Liver (tissue), 3 donors: ENCODE measurements around the gene GNG12.

Experiments
- FOXA1 ChIP-seq: IDR thresholded peaks from 2 replicates; pipeline ENCODE4 v1.6.1; 2016; ENCODE audit warnings: antibody characterized with exemption
- RAD21 ChIP-seq, 2 donors: IDR thresholded peaks; 2 replicates each; pipeline ENCODE4 v1.6.1; 2016; ENCODE audit warnings: antibody characterized with exemption in 2 of 2, mild to moderate bottlenecking in 2 of 2
- TAF1 ChIP-seq: conservative IDR thresholded peaks from 2 replicates; pipeline ENCODE4 v1.6.1; 2016; ENCODE audit warnings: antibody characterized with exemption, mild to moderate bottlenecking
- TF ChIP-seq, protein P1 (sequence below): fragments of 150-350 bp; IDR thresholded peaks from 2 replicates; pipeline ENCODE4 v1.5.1; 2017; ENCODE audit warnings: improper control_type of control experiment, low read depth, low read length; ENCODE audit not compliant: missing input control
- TF ChIP-seq, protein P2 (sequence below): IDR thresholded peaks from 2 replicates; pipeline ENCODE4 v1.6.1; 2016; ENCODE audit warnings: antibody characterized with exemption
- TF ChIP-seq, protein P3 (sequence below): IDR thresholded peaks from 2 replicates; pipeline ENCODE4 v1.6.1; 2016; ENCODE audit warnings: antibody characterized with exemption, mild to moderate bottlenecking
- donor health status: healthy.
- donor health status: healthy.

DNA sequence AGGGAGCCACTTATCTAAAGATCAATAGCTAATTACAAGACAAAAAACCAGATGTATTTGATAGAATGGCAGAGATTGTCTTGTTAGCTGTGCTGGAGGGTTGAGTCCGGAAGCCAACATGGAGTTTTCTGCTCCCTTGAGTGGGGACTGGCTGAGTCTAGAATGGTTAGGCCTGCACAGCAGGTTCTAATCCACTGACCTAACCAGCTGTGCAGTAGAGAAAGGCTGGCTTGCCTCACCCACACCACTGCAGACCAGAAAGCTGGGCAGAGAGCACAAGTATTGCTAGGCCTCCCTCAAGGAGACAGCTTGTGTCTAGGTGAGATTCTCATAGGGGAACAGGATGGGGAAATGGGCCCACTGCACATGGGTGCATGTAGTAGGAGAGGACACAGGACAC is 11.7 kb upstream of the GNG12 start:
- TF ChIP-seq RAD21 (IDR thresholded peaks at IDR 0.05) (no peak), FOXA1 (no peak), TAF1 (no peak)
- TF ChIP-seq, protein P1, sequence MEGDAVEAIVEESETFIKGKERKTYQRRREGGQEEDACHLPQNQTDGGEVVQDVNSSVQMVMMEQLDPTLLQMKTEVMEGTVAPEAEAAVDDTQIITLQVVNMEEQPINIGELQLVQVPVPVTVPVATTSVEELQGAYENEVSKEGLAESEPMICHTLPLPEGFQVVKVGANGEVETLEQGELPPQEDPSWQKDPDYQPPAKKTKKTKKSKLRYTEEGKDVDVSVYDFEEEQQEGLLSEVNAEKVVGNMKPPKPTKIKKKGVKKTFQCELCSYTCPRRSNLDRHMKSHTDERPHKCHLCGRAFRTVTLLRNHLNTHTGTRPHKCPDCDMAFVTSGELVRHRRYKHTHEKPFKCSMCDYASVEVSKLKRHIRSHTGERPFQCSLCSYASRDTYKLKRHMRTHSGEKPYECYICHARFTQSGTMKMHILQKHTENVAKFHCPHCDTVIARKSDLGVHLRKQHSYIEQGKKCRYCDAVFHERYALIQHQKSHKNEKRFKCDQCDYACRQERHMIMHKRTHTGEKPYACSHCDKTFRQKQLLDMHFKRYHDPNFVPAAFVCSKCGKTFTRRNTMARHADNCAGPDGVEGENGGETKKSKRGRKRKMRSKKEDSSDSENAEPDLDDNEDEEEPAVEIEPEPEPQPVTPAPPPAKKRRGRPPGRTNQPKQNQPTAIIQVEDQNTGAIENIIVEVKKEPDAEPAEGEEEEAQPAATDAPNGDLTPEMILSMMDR = no peak
- TF ChIP-seq, protein P2, sequence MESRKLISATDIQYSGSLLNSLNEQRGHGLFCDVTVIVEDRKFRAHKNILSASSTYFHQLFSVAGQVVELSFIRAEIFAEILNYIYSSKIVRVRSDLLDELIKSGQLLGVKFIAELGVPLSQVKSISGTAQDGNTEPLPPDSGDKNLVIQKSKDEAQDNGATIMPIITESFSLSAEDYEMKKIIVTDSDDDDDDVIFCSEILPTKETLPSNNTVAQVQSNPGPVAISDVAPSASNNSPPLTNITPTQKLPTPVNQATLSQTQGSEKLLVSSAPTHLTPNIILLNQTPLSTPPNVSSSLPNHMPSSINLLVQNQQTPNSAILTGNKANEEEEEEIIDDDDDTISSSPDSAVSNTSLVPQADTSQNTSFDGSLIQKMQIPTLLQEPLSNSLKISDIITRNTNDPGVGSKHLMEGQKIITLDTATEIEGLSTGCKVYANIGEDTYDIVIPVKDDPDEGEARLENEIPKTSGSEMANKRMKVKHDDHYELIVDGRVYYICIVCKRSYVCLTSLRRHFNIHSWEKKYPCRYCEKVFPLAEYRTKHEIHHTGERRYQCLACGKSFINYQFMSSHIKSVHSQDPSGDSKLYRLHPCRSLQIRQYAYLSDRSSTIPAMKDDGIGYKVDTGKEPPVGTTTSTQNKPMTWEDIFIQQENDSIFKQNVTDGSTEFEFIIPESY = no peak
- TF ChIP-seq, protein P3, sequence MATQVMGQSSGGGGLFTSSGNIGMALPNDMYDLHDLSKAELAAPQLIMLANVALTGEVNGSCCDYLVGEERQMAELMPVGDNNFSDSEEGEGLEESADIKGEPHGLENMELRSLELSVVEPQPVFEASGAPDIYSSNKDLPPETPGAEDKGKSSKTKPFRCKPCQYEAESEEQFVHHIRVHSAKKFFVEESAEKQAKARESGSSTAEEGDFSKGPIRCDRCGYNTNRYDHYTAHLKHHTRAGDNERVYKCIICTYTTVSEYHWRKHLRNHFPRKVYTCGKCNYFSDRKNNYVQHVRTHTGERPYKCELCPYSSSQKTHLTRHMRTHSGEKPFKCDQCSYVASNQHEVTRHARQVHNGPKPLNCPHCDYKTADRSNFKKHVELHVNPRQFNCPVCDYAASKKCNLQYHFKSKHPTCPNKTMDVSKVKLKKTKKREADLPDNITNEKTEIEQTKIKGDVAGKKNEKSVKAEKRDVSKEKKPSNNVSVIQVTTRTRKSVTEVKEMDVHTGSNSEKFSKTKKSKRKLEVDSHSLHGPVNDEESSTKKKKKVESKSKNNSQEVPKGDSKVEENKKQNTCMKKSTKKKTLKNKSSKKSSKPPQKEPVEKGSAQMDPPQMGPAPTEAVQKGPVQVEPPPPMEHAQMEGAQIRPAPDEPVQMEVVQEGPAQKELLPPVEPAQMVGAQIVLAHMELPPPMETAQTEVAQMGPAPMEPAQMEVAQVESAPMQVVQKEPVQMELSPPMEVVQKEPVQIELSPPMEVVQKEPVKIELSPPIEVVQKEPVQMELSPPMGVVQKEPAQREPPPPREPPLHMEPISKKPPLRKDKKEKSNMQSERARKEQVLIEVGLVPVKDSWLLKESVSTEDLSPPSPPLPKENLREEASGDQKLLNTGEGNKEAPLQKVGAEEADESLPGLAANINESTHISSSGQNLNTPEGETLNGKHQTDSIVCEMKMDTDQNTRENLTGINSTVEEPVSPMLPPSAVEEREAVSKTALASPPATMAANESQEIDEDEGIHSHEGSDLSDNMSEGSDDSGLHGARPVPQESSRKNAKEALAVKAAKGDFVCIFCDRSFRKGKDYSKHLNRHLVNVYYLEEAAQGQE = no peak
